ENCODE data around the gene TMC6.

The TMC6 gene

GRCh38 chr17:78132084-78132676, 3.6 kb upstream of the TMC6 start:
- no peak overlapping the region for H3K4me3 ChIP-seq
- no peak overlapping the region for H3K27ac ChIP-seq
- no peaks in the 10 kb centered on the region for H3K9me3 ChIP-seq (ENCODE audit: low read depth, low read length)
- no peaks in the 10 kb centered on the region for H3K36me3 ChIP-seq (ENCODE audit: insufficient read depth, low read length)
- no peak overlapping the region for H3K9ac ChIP-seq (ENCODE audit: insufficient read length)
- TF ChIP-seq FOXP2 (optimal IDR thresholded peaks at IDR 0.05; ENCODE audit: control extremely low read depth, extremely low read length, insufficient read depth) (no peak), EZH2 (IDR thresholded peaks at IDR 0.05) (no peak), POLR2AphosphoS5 (IDR thresholded peaks at IDR 0.05; ENCODE audit: borderline replicate concordance, low read depth, low read length) (no peak)
- DNase-seq (ENCODE audit: low read depth, low spot score), result no peak

DNA sequence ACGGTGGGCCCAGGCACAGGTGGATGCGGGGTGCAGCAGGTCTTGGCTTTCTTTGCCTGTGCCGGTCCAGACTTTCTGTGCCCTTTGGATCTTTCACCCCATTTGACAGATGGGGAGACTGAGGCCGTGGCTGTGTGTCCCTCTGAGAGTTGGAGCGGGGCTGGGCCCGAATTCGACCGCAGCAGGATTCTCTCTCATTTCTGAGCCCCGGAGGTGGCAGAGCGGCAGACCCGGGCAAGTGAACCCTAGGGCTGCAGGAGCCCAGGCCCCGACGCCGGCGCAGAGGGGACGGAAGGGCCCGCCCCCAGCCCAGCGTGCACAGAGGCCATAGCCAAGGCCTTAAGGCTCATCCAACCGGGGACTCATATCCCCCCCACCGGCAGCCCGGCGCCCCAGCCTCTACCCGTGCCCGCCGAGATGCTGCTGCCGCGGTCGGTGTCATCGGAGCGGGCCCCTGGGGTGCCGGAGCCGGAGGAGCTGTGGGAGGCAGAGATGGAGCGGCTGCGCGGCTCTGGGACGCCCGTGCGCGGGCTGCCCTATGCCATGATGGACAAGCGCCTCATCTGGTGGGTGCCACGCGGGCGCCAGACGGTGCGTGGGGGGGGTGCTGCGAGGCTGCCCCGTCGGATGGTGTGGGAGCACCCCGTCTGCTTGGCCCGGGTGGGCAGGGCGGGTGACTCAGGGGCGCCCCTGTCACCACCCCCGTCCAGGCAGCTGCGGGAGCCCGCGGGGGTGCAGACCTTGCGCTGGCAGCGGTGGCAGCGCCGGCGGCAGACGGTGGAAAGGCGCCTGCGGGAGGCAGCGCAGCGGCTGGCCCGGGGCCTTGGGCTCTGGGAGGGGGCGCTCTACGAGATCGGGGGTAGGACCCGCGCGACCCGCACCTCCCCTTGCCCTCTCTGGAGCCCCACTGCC, 2.9 kb upstream of the TMC6 start:
- TF ChIP-seq FOXP2 (optimal IDR thresholded peaks at IDR 0.05; ENCODE audit: control extremely low read depth, extremely low read length, insufficient read depth) (no peak), EZH2 (IDR thresholded peaks at IDR 0.05) (no peak), POLR2AphosphoS5 (IDR thresholded peaks at IDR 0.05; ENCODE audit: borderline replicate concordance, low read depth, low read length) (no peak)
- Histone ChIP-seq H3K9me3 (ENCODE audit: low read depth, low read length) (no peaks in the 10 kb centered on the region), H3K9ac (ENCODE audit: insufficient read length) (no peak overlapping the region), H3K4me3 (no peak overlapping the region), H3K36me3 (ENCODE audit: insufficient read depth, low read length) (no peaks in the 10 kb centered on the region), H3K27ac (no peak overlapping the region)
- DNase-seq (ENCODE audit: low read depth, low spot score), result no peak

GRCh38 chr17:78130437-78131101, 2.0 kb upstream of the TMC6 start, which contains the start of gene TMC8:
TSS of gene TMC8 (plus strand) at chr17:78130771. CDS start at chr17:78131589, 818 bp downstream.
- H3K27ac ChIP-seq, result no peak within 1 kb of the TSS
- no peaks in the 10 kb centered on the region for H3K36me3 ChIP-seq (ENCODE audit: insufficient read depth, low read length)
- no peak within 1 kb of the TSS for H3K4me3 ChIP-seq
- no peak within 1 kb of the TSS for H3K9ac ChIP-seq (ENCODE audit: insufficient read length)
- TF ChIP-seq POLR2AphosphoS5 (IDR thresholded peaks at IDR 0.05; ENCODE audit: borderline replicate concordance, low read depth, low read length), result no peak
- DNase-seq (ENCODE audit: low read depth, low spot score), result no peak
- H3K9me3 ChIP-seq (ENCODE audit: low read depth, low read length), result no peaks in the 10 kb centered on the region

DNA sequence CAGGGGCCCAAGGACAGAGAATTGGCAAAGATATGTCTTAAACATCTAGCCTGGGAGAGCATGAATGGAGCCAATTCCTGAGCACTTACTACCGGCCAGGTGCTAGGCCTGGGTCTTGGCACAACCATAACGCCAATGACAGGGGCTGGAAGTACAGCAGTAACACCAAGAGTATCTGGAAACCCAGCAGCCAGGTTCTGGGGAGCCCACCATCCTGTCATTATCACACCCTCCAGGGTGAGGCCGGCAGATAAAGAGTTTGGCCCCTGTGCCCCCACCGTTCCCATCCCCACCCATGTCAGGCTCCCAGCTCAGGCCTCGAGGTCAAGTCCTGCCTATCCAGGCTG, 1.5 kb upstream of the TMC6 start:
- H3K4me3 ChIP-seq, result no peak overlapping the region
- no peaks in the 10 kb centered on the region for H3K36me3 ChIP-seq (ENCODE audit: insufficient read depth, low read length)
- H3K9me3 ChIP-seq (ENCODE audit: low read depth, low read length), result no peaks in the 10 kb centered on the region
- no peak for DNase-seq (ENCODE audit: low read depth, low spot score)
- H3K27ac ChIP-seq, result no peak overlapping the region
- H3K9ac ChIP-seq (ENCODE audit: insufficient read length), result no peak overlapping the region
- TF ChIP-seq POLR2AphosphoS5 (IDR thresholded peaks at IDR 0.05; ENCODE audit: borderline replicate concordance, low read depth, low read length) (no peak), EZH2 (IDR thresholded peaks at IDR 0.05) (no peak), FOXP2 (optimal IDR thresholded peaks at IDR 0.05; ENCODE audit: control extremely low read depth, extremely low read length, insufficient read depth) (no peak)

- Histone ChIP-seq H3K4me3 (peak overlapping the region; percentile 94), H3K27ac (no peak overlapping the region), H3K9me3 (ENCODE audit: low read depth, low read length) (no peaks in the 10 kb centered on the region), H3K9ac (ENCODE audit: insufficient read length) (peak overlapping the region; percentile 61), H3K36me3 (ENCODE audit: insufficient read depth, low read length) (no peaks in the 10 kb centered on the region)
- TF ChIP-seq EZH2 (IDR thresholded peaks at IDR 0.05), result no peak
- no peak for TF ChIP-seq FOXP2 (optimal IDR thresholded peaks at IDR 0.05; ENCODE audit: control extremely low read depth, extremely low read length, insufficient read depth)
- TF ChIP-seq POLR2AphosphoS5 (IDR thresholded peaks at IDR 0.05; ENCODE audit: borderline replicate concordance, low read depth, low read length), result no peak
- no peak for DNase-seq (ENCODE audit: low read depth, low spot score)
Observed at GRCh38 chr17:78129351-78130089, 965 bp upstream of the TMC6 start.

DNA sequence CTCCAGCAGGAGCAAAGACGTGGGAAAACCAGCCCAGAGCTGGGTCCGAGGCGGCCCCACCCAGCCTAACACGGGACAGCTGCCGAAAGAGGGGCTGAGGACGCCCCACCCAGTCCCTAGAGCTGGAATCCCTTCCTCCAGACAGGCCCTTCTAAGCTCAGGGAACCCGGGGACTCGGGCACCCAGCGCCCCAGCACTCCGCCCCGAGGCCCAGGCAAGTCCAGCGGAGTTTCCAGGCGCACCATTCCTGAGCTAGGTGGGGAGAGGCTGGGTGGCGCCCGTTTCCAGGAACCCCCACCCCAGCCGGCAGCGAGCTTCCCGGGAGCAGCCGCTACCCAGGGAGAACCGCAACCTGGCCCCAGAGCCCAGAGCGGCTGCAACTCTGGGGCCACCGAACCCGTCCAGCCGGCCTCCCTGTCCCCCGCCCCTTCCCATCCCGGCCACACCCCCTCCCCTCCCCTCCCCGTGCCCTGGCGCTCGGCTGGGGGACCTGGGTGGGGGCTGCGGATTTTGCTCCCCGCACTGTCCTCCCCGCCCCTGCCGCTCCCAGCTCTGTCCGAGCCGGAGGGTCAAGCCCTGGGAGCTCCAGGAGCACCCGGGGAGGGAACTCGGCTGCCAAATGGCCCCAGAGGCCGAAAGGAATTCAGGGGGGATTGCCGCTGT, 536 bp downstream of the TMC6 start:
- peak overlapping the region; percentile 94 for H3K4me3 ChIP-seq
- TF ChIP-seq EZH2 (IDR thresholded peaks at IDR 0.05), result no peak
- TF ChIP-seq FOXP2 (optimal IDR thresholded peaks at IDR 0.05; ENCODE audit: control extremely low read depth, extremely low read length, insufficient read depth), result no peak
- TF ChIP-seq POLR2AphosphoS5 (IDR thresholded peaks at IDR 0.05; ENCODE audit: borderline replicate concordance, low read depth, low read length), result no peak
- H3K9ac ChIP-seq (ENCODE audit: insufficient read length), result peak overlapping the region; percentile 64
- no peak overlapping the region for H3K27ac ChIP-seq
- no peaks in the 10 kb centered on the region for H3K9me3 ChIP-seq (ENCODE audit: low read depth, low read length)
- H3K36me3 ChIP-seq (ENCODE audit: insufficient read depth, low read length), result peaks cover 3% of the 10 kb centered on the region; the same call in 1 of the 2 replicates
- no peak for DNase-seq (ENCODE audit: low read depth, low spot score)

- H3K27ac ChIP-seq, result no peak overlapping the region
- peak; percentile 33; the same call in 1 of the 2 replicates for TF ChIP-seq POLR2AphosphoS5 (IDR thresholded peaks at IDR 0.05; ENCODE audit: borderline replicate concordance, low read depth, low read length)
- no peak for TF ChIP-seq FOXP2 (optimal IDR thresholded peaks at IDR 0.05; ENCODE audit: control extremely low read depth, extremely low read length, insufficient read depth)
- no peak for TF ChIP-seq EZH2 (IDR thresholded peaks at IDR 0.05)
- no peaks in the 10 kb centered on the region for H3K9me3 ChIP-seq (ENCODE audit: low read depth, low read length)
- H3K9ac ChIP-seq (ENCODE audit: insufficient read length), result peak overlapping the region; percentile 41
- no peak for DNase-seq (ENCODE audit: low read depth, low spot score)
- peaks cover 3% of the 10 kb centered on the region; the same call in 1 of the 2 replicates for H3K36me3 ChIP-seq (ENCODE audit: insufficient read depth, low read length)
- H3K4me3 ChIP-seq, result peak overlapping the region; percentile 94
Observed at GRCh38 chr17:78127239-78127887, 1.2 kb downstream of the TMC6 start.
